GM21526 (cell line): Measurements from ENCODE around the gene RNU7-1.
"Not testable (repeated sequence)": the region's sequence is repeated elsewhere in the genome, so short reads cannot be mapped to it uniquely, and the experiment has no call there.

ENCODE experiments used
- ATAC-seq: cut with Tn5 transposase; IDR thresholded peaks from one replicate; pipeline ENCODE4 v1.9.1; 2021; ENCODE audit warnings: moderate library complexity; ENCODE audit not compliant: unreplicated experiment, low FRiP score

RNU7-1 gene

GRCh38 chr12:6943722-6944380 is at the start of gene RNU7-1, which contains the start of gene C12orf57:
Gene RNU7-1, plus strand, starts transcription at chr12:6943816.
Gene C12orf57, plus strand, starts transcription at chr12:6944022. Its CDS starts 100 bp downstream, at chr12:6944122.
- ATAC-seq: peak; percentile 23

GRCh38 chr12:6894321-6894720 is 49.3 kb upstream of the RNU7-1 start:
- ATAC-seq: no peak

GRCh38 chr12:6896846-6897435 is 46.7 kb upstream of the RNU7-1 start:
- ATAC-seq: no peak

- ATAC-seq: no peak
Observed at GRCh38 chr12:6899427-6899826, 44.2 kb upstream of the RNU7-1 start.

- no peak for ATAC-seq
Observed at GRCh38 chr12:6899837-6900519, 43.6 kb upstream of the RNU7-1 start.

- no peak for ATAC-seq
Observed at GRCh38 chr12:6902448-6902847, 41.2 kb upstream of the RNU7-1 start.

GRCh38 chr12:6903722-6904121 is 39.9 kb upstream of the RNU7-1 start:
- no peak for ATAC-seq

GRCh38 chr12:6904280-6905276 is 39.0 kb upstream of the RNU7-1 start, which contains the start of gene LRRC23:
Gene LRRC23, plus strand, starts transcription at chr12:6904822. Its CDS starts 812 bp downstream, at chr12:6905634.
- ATAC-seq: peak; percentile 84

- ATAC-seq: no peak
Observed at GRCh38 chr12:6905414-6906040, 38.1 kb upstream of the RNU7-1 start.

- ATAC-seq: not testable (repeated sequence)
Observed at GRCh38 chr12:6908141-6908540, 35.5 kb upstream of the RNU7-1 start.

- ATAC-seq: no peak
Observed at GRCh38 chr12:6909421-6910145, 34.0 kb upstream of the RNU7-1 start.

- ATAC-seq: no peak
Observed at GRCh38 chr12:6912164-6912935, 31.3 kb upstream of the RNU7-1 start.

- no peak for ATAC-seq
Observed at GRCh38 chr12:6914246-6914946, 29.2 kb upstream of the RNU7-1 start, which contains the start of gene ENO2. Gene ENO2, plus strand, starts transcription at chr12:6914580. Its CDS starts 1,253 bp downstream, at chr12:6915833.

GRCh38 chr12:6914947-6915788 is 28.4 kb upstream of the RNU7-1 start:
- no peak for ATAC-seq

- no peak for ATAC-seq
Observed at GRCh38 chr12:6915789-6916285, 27.8 kb upstream of the RNU7-1 start.

- no peak for ATAC-seq
Observed at GRCh38 chr12:6916426-6917200, 27.0 kb upstream of the RNU7-1 start.
